ENCODE results near the gene PF4V1.

GRCh38 chr4:73844806-73845205 lies 8.3 kb upstream of the PF4V1 start:
- TF ChIP-seq, protein P1, sequence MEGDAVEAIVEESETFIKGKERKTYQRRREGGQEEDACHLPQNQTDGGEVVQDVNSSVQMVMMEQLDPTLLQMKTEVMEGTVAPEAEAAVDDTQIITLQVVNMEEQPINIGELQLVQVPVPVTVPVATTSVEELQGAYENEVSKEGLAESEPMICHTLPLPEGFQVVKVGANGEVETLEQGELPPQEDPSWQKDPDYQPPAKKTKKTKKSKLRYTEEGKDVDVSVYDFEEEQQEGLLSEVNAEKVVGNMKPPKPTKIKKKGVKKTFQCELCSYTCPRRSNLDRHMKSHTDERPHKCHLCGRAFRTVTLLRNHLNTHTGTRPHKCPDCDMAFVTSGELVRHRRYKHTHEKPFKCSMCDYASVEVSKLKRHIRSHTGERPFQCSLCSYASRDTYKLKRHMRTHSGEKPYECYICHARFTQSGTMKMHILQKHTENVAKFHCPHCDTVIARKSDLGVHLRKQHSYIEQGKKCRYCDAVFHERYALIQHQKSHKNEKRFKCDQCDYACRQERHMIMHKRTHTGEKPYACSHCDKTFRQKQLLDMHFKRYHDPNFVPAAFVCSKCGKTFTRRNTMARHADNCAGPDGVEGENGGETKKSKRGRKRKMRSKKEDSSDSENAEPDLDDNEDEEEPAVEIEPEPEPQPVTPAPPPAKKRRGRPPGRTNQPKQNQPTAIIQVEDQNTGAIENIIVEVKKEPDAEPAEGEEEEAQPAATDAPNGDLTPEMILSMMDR (optimal IDR thresholded peaks at IDR 0.05 in 1 of 3, IDR thresholded peaks at IDR 0.05 in 1 of 3, conservative IDR thresholded peaks at IDR 0.05 in 1 of 3; ENCODE audit: extremely low read depth in 1 of 3, insufficient read depth in 2 of 3, low read length in 3 of 3), result no peak
- TF ChIP-seq EZH2 (IDR thresholded peaks at IDR 0.05; ENCODE audit: low read length), result no peak
